Lower leg skin (tissue), 3 donors: ENCODE measurements around the gene POC1A.

Experiments used
- CTCF ChIP-seq, 3 donors: fragments of 450-650 bp; IDR thresholded peaks; one replicate each; pipeline ENCODE4 v1.5.1; 2016; ENCODE audit warnings: antibody characterized with exemption in 3 of 3, mild to moderate bottlenecking in 3 of 3, moderate library complexity in 2 of 3
- POLR2A ChIP-seq, 2 donors: fragments of 450-650 bp; IDR thresholded peaks; one replicate each; pipeline ENCODE4 v1.6.1; 2016 to 2017; ENCODE audit warnings: antibody characterized with exemption in 2 of 2, mild to moderate bottlenecking in 1 of 2, moderate library complexity in 1 of 2

- TF ChIP-seq CTCF (IDR thresholded peaks at IDR 0.05) (no peak), POLR2A (IDR thresholded peaks at IDR 0.05) (no peak)
Measured at GRCh38 chr3:52087731-52088130, 66.5 kb downstream of the POC1A start.
